ENCODE results near the gene ELL2. TPM values are rescaled to one million over a fixed set of nuclear protein-coding genes. Genes with fewer than 3 reads are reported as not detected.

Gene ELL2
- total RNA-seq, 1 donor from 2014 or later = 52.8 TPM

GRCh38 chr5:95957561-95958203 lies 4.0 kb downstream of the ELL2 start:
- H3K4me3 ChIP-seq (ENCODE audit: low read depth, low read length) = no peak overlapping the region
- DNase-seq (ENCODE audit: low read depth) = no peak
- TF ChIP-seq, protein P1, sequence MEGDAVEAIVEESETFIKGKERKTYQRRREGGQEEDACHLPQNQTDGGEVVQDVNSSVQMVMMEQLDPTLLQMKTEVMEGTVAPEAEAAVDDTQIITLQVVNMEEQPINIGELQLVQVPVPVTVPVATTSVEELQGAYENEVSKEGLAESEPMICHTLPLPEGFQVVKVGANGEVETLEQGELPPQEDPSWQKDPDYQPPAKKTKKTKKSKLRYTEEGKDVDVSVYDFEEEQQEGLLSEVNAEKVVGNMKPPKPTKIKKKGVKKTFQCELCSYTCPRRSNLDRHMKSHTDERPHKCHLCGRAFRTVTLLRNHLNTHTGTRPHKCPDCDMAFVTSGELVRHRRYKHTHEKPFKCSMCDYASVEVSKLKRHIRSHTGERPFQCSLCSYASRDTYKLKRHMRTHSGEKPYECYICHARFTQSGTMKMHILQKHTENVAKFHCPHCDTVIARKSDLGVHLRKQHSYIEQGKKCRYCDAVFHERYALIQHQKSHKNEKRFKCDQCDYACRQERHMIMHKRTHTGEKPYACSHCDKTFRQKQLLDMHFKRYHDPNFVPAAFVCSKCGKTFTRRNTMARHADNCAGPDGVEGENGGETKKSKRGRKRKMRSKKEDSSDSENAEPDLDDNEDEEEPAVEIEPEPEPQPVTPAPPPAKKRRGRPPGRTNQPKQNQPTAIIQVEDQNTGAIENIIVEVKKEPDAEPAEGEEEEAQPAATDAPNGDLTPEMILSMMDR (conservative IDR thresholded peaks at IDR 0.05; ENCODE audit: low read depth, low read length) = no peak

DNA sequence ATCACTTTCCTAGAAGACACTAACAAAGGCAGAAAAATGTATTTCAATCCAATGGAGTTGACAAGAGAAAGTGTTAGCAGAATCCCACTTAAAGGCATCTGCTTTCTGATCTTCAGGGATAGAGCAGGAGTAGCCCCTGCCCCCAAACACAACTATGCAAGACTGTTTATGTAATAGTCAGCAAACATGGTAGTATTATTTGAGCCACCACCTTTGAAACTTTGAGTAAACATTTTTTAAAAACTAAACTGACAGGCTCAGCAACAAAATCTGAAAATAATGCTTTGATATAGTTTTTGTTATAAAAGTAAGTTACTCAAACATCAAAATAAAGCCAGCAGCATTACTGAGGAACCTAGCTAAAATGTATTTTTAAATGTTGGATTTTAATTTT lies 4.8 kb downstream of the ELL2 start:
- no peak for DNase-seq (ENCODE audit: low read depth)
- H3K4me3 ChIP-seq (ENCODE audit: low read depth, low read length) = no peak overlapping the region
- TF ChIP-seq, protein P1 (conservative IDR thresholded peaks at IDR 0.05; ENCODE audit: low read depth, low read length) = no peak

DNA sequence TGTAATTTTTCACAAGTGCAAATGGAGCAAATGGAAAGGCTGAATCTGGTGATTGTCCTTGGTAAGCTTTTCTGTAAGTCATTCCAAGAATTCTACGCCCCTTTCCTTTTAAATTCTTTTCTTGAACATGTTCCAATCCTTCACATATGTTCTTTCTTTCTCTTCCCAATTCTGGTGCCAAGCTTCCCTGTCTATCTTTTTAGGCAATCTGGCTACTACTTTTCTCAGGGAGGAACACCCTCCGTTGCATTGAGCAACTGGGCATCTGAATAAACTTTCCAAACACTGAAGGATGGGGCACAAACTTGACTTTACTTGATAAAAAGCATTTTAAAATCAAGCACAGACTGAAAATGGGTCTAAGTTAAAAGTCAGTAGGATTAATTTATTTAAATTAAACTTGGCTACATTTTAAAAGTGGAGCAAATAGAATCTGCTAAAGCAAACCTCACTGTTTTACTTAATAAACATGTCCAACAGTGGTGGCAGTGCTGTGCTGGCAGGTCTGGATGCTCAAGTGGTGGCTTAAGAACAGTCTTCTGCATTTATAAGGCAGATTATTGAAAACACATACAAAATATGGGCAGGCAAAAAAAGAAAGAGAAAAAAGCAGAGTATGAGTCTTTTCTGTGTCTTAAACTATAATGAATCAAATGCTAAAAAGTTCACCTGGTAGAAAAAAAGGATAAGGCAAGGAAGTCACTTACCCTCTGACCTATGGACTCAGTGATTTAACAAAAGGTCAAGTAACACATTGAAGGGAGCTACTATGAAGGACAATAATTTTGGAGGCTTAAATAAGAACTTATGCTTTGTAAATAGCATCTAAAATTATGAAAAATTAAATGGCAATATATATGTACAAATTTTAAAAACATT lies 5.4 kb downstream of the ELL2 start:
- H3K4me3 ChIP-seq (ENCODE audit: low read depth, low read length) = no peak overlapping the region
- no peak for DNase-seq (ENCODE audit: low read depth)
- TF ChIP-seq, protein P1 (conservative IDR thresholded peaks at IDR 0.05; ENCODE audit: low read depth, low read length) = no peak

GRCh38 chr5:95954716-95955115 lies 6.9 kb downstream of the ELL2 start:
- DNase-seq (ENCODE audit: low read depth) = no peak
- H3K4me3 ChIP-seq (ENCODE audit: low read depth, low read length) = no peak overlapping the region
- TF ChIP-seq, protein P1 (conservative IDR thresholded peaks at IDR 0.05; ENCODE audit: low read depth, low read length) = no peak

GRCh38 chr5:95953021-95953702 lies 8.5 kb downstream of the ELL2 start:
- TF ChIP-seq, protein P1 (conservative IDR thresholded peaks at IDR 0.05; ENCODE audit: low read depth, low read length) = no peak
- DNase-seq (ENCODE audit: low read depth) = no peak

DNA sequence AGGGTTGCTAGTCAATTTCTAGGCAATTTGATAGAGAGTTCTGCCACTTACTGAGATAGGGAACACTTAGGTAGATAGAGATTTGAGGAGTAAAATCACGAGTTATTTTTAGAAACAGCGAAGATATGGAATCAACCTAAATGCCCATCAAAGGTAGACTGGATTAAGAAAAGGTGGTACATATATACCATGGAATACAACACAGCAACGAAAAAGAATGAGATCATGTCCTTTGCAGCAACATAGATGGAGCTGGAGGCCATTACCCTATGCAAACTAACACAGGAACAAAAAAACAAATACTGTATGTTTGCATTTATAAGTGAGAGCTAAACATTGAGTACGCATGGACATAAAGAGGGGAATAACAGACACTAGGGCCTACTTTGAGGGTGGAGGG lies 9.7 kb downstream of the ELL2 start:
- H3K4me3 ChIP-seq (ENCODE audit: low read depth, low read length) = no peak overlapping the region
- TF ChIP-seq, protein P1 (conservative IDR thresholded peaks at IDR 0.05; ENCODE audit: low read depth, low read length) = no peak
- DNase-seq (ENCODE audit: low read depth) = no peak

More at GRCh38 chr5:95953021-95953702, 8.5 kb downstream of the ELL2 start:
- H3K4me3 ChIP-seq (ENCODE audit: low read depth, low read length) = no peak overlapping the region
